ENCODE data around the gene CEP85L.

CEP85L gene

GRCh38 chr6:118597636-118598035 is 53.8 kb downstream of the CEP85L start:
- no peaks in the 10 kb centered on the region for H3K27me3 ChIP-seq (ENCODE audit: insufficient read depth, low read length, poor library complexity)
- no peaks in the 10 kb centered on the region for H3K9me3 ChIP-seq (ENCODE audit: insufficient read depth, low read length, severe bottlenecking)
- DNase-seq (no peak), ATAC-seq (ENCODE audit: insufficient read depth, low read depth) (no peak)
- no peak overlapping the region for H2AFZ ChIP-seq (ENCODE audit: low read depth, low read length)
- no peak for TF ChIP-seq CTCF (IDR thresholded peaks at IDR 0.05; ENCODE audit: borderline replicate concordance, extremely low read depth, low read length, poor library complexity, severe bottlenecking)
- no peak for TF ChIP-seq EZH2 (IDR thresholded peaks at IDR 0.05; ENCODE audit: borderline replicate concordance, low read depth, low read length, severe bottlenecking)
- peaks cover 4% of the 10 kb centered on the region; the same call in 1 of the 2 replicates for H4K20me1 ChIP-seq (ENCODE audit: insufficient read depth, low read length)
- no peak overlapping the region for H3K4me3 ChIP-seq (ENCODE audit: low read depth in 1 of 2, low read length in 2 of 2)
- no peak overlapping the region for H3K27ac ChIP-seq (ENCODE audit: low read length)
- no peak overlapping the region for H3K9ac ChIP-seq (ENCODE audit: low read depth, low read length)
- H3K4me1 ChIP-seq (ENCODE audit: insufficient read depth, low read length) = no peaks in the 10 kb centered on the region
- 0 out of 2 replicates have a peak, but pooled peaks cover 3% of the 10 kb centered on the region for H3K36me3 ChIP-seq (ENCODE audit: insufficient read depth, low read length)
- no peak overlapping the region for H3K4me2 ChIP-seq (ENCODE audit: insufficient read depth, low read length)
- peaks cover 86% of the 10 kb centered on the region for H3K79me2 ChIP-seq (ENCODE audit: insufficient read depth, low read length)

- Histone ChIP-seq H3K9me3 (ENCODE audit: insufficient read depth, low read length, severe bottlenecking) (no peaks in the 10 kb centered on the region), H3K27ac (ENCODE audit: low read length) (no peak overlapping the region), H3K4me2 (ENCODE audit: insufficient read depth, low read length) (no peak overlapping the region), H2AFZ (ENCODE audit: low read depth, low read length) (no peak overlapping the region), H3K36me3 (ENCODE audit: insufficient read depth, low read length) (no peaks in the 10 kb centered on the region), H3K4me1 (ENCODE audit: insufficient read depth, low read length) (no peaks in the 10 kb centered on the region), H3K79me2 (ENCODE audit: insufficient read depth, low read length) (peaks cover 85% of the 10 kb centered on the region), H3K9ac (ENCODE audit: low read depth, low read length) (no peak overlapping the region), H4K20me1 (ENCODE audit: insufficient read depth, low read length) (peaks cover 4% of the 10 kb centered on the region; the same call in 1 of the 2 replicates), H3K27me3 (ENCODE audit: insufficient read depth, low read length, poor library complexity) (no peaks in the 10 kb centered on the region), H3K4me3 (ENCODE audit: low read depth in 1 of 2, low read length in 2 of 2) (no peak overlapping the region)
- ATAC-seq (ENCODE audit: insufficient read depth, low read depth) (no peak), DNase-seq (no peak)
- TF ChIP-seq CTCF (IDR thresholded peaks at IDR 0.05; ENCODE audit: borderline replicate concordance, extremely low read depth, low read length, poor library complexity, severe bottlenecking) = no peak
- TF ChIP-seq EZH2 (IDR thresholded peaks at IDR 0.05; ENCODE audit: borderline replicate concordance, low read depth, low read length, severe bottlenecking) = no peak
Measured at GRCh38 chr6:118596774-118597320, 54.5 kb downstream of the CEP85L start.

DNA sequence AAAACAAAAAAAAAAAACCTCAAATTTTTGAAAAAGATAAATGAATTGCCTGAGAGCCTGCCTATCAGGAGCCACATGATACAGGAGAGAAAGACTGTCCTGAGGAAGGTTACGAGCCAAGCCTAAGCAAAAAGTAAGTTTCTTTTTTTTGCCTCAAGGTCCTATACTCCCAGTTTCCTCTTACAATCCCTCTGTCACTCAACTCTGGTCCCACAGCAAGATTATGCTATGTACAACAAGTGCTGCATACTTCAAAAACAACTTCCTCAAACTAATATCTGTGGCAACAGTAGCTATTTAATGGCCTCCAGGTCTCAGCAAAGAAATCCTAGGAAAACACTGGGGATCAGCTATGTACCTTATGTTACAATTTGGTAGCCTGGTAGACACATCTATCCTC is 56.5 kb downstream of the CEP85L start:
- H3K27ac ChIP-seq (ENCODE audit: low read length) = no peak overlapping the region
- H3K9ac ChIP-seq (ENCODE audit: low read depth, low read length) = no peak overlapping the region
- H3K4me2 ChIP-seq (ENCODE audit: insufficient read depth, low read length) = no peak overlapping the region
- no peak overlapping the region for H3K4me3 ChIP-seq (ENCODE audit: low read depth in 1 of 2, low read length in 2 of 2)
- H3K27me3 ChIP-seq (ENCODE audit: insufficient read depth, low read length, poor library complexity) = no peaks in the 10 kb centered on the region
- no peaks in the 10 kb centered on the region for H3K4me1 ChIP-seq (ENCODE audit: insufficient read depth, low read length)
- DNase-seq (no peak), ATAC-seq (ENCODE audit: insufficient read depth, low read depth) (no peak)
- TF ChIP-seq EZH2 (IDR thresholded peaks at IDR 0.05; ENCODE audit: borderline replicate concordance, low read depth, low read length, severe bottlenecking) = no peak
- H3K79me2 ChIP-seq (ENCODE audit: insufficient read depth, low read length) = peaks cover 88% of the 10 kb centered on the region
- no peaks in the 10 kb centered on the region for H3K9me3 ChIP-seq (ENCODE audit: insufficient read depth, low read length, severe bottlenecking)
- H4K20me1 ChIP-seq (ENCODE audit: insufficient read depth, low read length) = peaks cover 4% of the 10 kb centered on the region; the same call in 1 of the 2 replicates
- no peak overlapping the region for H2AFZ ChIP-seq (ENCODE audit: low read depth, low read length)
- H3K36me3 ChIP-seq (ENCODE audit: insufficient read depth, low read length) = peaks cover 9% of the 10 kb centered on the region; the same call in 1 of the 2 replicates

- peaks cover 9% of the 10 kb centered on the region; the same call in 1 of the 2 replicates for H4K20me1 ChIP-seq (ENCODE audit: insufficient read depth, low read length)
- no peak for TF ChIP-seq EZH2 (IDR thresholded peaks at IDR 0.05; ENCODE audit: borderline replicate concordance, low read depth, low read length, severe bottlenecking)
- TF ChIP-seq CTCF (IDR thresholded peaks at IDR 0.05; ENCODE audit: borderline replicate concordance, extremely low read depth, low read length, poor library complexity, severe bottlenecking) = no peak
- H3K79me2 ChIP-seq (ENCODE audit: insufficient read depth, low read length) = peaks cover 85% of the 10 kb centered on the region
- DNase-seq (no peak), ATAC-seq (ENCODE audit: insufficient read depth, low read depth) (no peak)
- H3K4me1 ChIP-seq (ENCODE audit: insufficient read depth, low read length) = no peaks in the 10 kb centered on the region
- no peak overlapping the region for H3K4me2 ChIP-seq (ENCODE audit: insufficient read depth, low read length)
- H3K4me3 ChIP-seq (ENCODE audit: low read depth in 1 of 2, low read length in 2 of 2) = no peak overlapping the region
- H3K9ac ChIP-seq (ENCODE audit: low read depth, low read length) = no peak overlapping the region
- no peaks in the 10 kb centered on the region for H3K27me3 ChIP-seq (ENCODE audit: insufficient read depth, low read length, poor library complexity)
- H3K9me3 ChIP-seq (ENCODE audit: insufficient read depth, low read length, severe bottlenecking) = no peaks in the 10 kb centered on the region
- no peak overlapping the region for H2AFZ ChIP-seq (ENCODE audit: low read depth, low read length)
- peaks cover 9% of the 10 kb centered on the region; the same call in 1 of the 2 replicates for H3K36me3 ChIP-seq (ENCODE audit: insufficient read depth, low read length)
- no peak overlapping the region for H3K27ac ChIP-seq (ENCODE audit: low read length)
Measured at GRCh38 chr6:118591897-118592296, 59.5 kb downstream of the CEP85L start.
